Ectodermal cell (in vitro differentiated cells): ENCODE data around the gene DHRS2.

Experiments used
- H3K27ac ChIP-seq: 2 replicates; pipeline ENCODE4 v1.7.0; 2013; ENCODE audit warnings: mild to moderate bottlenecking, low read depth, low read length; ENCODE audit not compliant: insufficient read depth, poor library complexity, severe bottlenecking
- H3K27me3 ChIP-seq: 2 replicates; pipeline ENCODE4 v1.7.0; 2013; ENCODE audit warnings: mild to moderate bottlenecking, low read length; ENCODE audit not compliant: insufficient read depth, control insufficient read depth, poor library complexity, severe bottlenecking
- H3K36me3 ChIP-seq: one replicate; pipeline ENCODE4 v1.7.0; 2013; ENCODE audit warnings: low read length; ENCODE audit not compliant: control insufficient read depth, insufficient read depth
- H3K4me1 ChIP-seq: one replicate; pipeline ENCODE4 v1.7.0; 2013; ENCODE audit warnings: low read length; ENCODE audit not compliant: control insufficient read depth, insufficient read depth
- H3K4me3 ChIP-seq: 2 replicates; pipeline ENCODE4 v1.7.0; 2013; ENCODE audit warnings: low read depth, low read length, control low read depth; ENCODE audit not compliant: insufficient read depth
- H3K9me3 ChIP-seq: 2 replicates; pipeline ENCODE4 v1.7.0; 2013; ENCODE audit warnings: mild to moderate bottlenecking, low read length, moderate library complexity; ENCODE audit not compliant: control insufficient read depth
- WGBS, 2 experiments: methylation state at CpG; one replicate each; pipeline ENCODE4 v1.1.7; 2013; ENCODE audit warnings: missing lambda C conversion rate in 2 of 2; 5-methylcytosine and 5-hydroxymethylcytosine counted together

Gene DHRS2

DNA sequence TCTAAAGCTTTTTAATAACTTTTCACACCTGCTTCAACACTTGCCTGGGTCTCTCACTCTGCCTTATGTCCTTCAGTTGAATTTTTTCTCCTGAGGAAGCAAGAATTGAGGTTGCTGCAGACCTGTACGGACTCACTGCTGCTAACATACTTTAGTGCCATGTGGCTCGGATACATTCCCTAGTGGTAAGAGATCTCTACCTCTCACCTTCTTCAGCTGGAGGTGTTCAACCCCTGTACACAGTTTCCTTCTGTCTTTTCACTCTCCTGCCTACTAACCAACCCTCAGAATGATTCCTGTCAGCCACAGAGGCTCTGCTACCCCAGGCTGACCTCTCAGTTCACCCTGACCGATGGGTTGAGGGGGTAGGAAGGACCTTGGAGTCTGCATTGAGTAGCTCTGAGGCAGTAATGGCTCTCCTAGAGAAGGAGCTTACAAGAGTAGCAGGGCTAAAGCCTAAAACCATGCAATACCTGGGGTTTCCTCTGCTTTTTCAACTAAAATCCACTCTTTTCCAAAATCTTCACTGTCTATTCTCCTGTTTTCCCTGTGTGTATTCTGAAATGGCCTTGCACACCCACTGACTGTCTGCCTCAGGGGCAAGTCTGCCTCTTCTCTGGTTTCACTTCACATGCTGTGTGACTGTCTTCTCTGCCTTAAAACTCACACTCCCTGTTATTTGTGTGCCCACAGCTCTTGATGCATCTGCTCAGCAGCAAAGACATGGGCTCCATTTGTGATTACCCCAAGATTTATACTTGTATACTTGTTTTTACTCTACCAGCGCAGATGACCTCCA lies 14.0 kb upstream of the DHRS2 start:
- no peaks in the 10 kb centered on the region for H3K4me1 ChIP-seq
- no peak overlapping the region for H3K27ac ChIP-seq
- WGBS, 2 experiments = 87% methylated on average over 4 of the region's 4 CpGs
- H3K9me3 ChIP-seq = peaks cover 3% of the 10 kb centered on the region
- H3K36me3 ChIP-seq = no peaks in the 10 kb centered on the region
- no peaks in the 10 kb centered on the region for H3K27me3 ChIP-seq
- no peak overlapping the region for H3K4me3 ChIP-seq

DNA sequence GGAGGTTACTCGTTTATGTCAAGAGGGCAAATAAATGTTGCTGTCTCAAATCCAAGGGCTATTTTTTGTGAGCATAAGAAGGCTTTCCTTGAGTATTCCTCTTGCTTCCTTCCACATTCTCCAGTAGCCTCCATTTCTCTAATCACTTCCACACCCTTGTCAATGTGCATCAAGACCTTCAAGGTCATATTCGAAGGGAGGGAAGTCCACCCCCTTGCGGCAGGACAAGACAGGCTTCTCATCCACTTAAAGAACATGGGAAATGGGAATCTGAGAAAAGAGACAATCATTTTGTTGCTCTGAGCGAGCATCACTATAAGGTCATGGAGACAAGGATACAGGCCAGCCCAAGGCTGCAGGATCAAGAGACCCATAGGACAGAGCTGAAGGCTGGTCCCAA lies 13.2 kb upstream of the DHRS2 start:
- Histone ChIP-seq H3K36me3 (no peaks in the 10 kb centered on the region), H3K27me3 (no peaks in the 10 kb centered on the region), H3K27ac (no peak overlapping the region), H3K4me3 (no peak overlapping the region), H3K4me1 (no peaks in the 10 kb centered on the region), H3K9me3 (peaks cover 3% of the 10 kb centered on the region)
- WGBS, 2 experiments = 82 to 86% methylated on average over 4 of the region's 4 CpGs

- Histone ChIP-seq H3K36me3 (no peaks in the 10 kb centered on the region), H3K27me3 (no peaks in the 10 kb centered on the region), H3K4me3 (no peak overlapping the region), H3K9me3 (peaks cover 3% of the 10 kb centered on the region), H3K4me1 (no peaks in the 10 kb centered on the region), H3K27ac (no peak overlapping the region)
Measured at GRCh38 chr14:23623962-23624361, 12.2 kb upstream of the DHRS2 start.

DNA sequence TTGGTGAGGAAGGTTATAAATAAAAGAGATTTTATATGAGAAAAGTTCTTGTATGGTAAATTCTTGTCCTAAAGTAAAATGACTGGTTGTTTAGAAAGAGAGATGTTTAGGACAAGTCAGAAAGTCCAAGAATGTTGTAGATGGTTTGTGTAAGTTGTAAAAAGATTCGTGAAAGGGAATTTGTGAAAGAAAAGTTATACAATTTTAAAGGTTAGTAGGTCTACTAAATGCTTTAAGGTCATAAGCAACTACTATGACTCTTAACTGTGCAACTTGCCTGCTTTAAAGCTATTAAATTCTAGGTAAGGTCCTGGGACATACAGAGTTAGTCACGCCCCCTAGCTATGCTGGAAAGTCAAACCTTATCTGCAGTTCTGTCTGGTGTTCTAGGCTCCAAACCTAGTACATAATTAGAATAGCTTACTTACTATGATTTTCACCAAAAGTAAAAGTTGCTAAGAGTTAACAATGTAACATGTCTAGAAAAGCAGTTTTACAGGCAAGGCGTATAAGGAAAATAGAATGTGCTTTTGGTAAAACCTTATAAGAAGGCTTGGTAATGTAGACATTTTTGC lies 11.2 kb upstream of the DHRS2 start:
- Histone ChIP-seq H3K36me3 (no peaks in the 10 kb centered on the region), H3K27me3 (no peaks in the 10 kb centered on the region), H3K4me1 (no peaks in the 10 kb centered on the region), H3K4me3 (no peak overlapping the region), H3K9me3 (peaks cover 3% of the 10 kb centered on the region), H3K27ac (no peak overlapping the region)
- WGBS, 2 experiments = 87 to 90% methylated on average over 3 of the region's 3 CpGs

GRCh38 chr14:23626946-23627345 lies 9.2 kb upstream of the DHRS2 start:
- Histone ChIP-seq H3K36me3 (no peaks in the 10 kb centered on the region), H3K27me3 (no peaks in the 10 kb centered on the region), H3K27ac (no peak overlapping the region), H3K9me3 (peaks cover 3% of the 10 kb centered on the region), H3K4me1 (no peaks in the 10 kb centered on the region), H3K4me3 (no peak overlapping the region)

DNA sequence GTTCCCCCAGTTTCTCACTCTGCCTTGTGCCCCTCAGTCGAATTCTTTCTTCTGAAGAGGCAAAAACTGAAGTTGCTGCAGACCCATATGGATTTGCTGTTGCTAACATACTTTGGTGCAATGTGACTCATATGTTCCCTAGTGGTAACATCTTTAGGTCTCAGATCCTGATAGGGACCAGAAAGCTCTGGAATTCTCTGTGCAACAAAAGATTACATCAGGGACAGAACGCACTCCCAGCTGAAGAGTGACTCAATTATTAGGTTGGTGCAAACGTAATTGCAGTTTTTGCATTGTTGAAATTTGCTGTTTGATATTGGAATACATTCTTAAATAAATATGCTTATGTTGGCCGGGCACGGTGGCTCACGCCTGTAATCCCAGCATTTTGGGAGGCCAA lies 8.2 kb upstream of the DHRS2 start:
- Histone ChIP-seq H3K36me3 (no peaks in the 10 kb centered on the region), H3K27me3 (no peaks in the 10 kb centered on the region), H3K9me3 (peaks cover 3% of the 10 kb centered on the region), H3K4me3 (no peak overlapping the region), H3K27ac (no peak overlapping the region), H3K4me1 (peaks cover 4% of the 10 kb centered on the region)
- 86 to 88% methylated on average over 6 of the region's 6 CpGs for WGBS, 2 experiments

GRCh38 chr14:23629204-23629603 lies 7.0 kb upstream of the DHRS2 start:
- Histone ChIP-seq H3K4me1 (peaks cover 4% of the 10 kb centered on the region), H3K9me3 (peaks cover 3% of the 10 kb centered on the region), H3K27ac (no peak overlapping the region), H3K4me3 (no peak overlapping the region), H3K27me3 (no peaks in the 10 kb centered on the region), H3K36me3 (no peaks in the 10 kb centered on the region)
- WGBS, 2 experiments = 44 to 47% methylated on average over 2 of the region's 2 CpGs

- H3K27me3 ChIP-seq = no peaks in the 10 kb centered on the region
- H3K9me3 ChIP-seq = peaks cover 3% of the 10 kb centered on the region
- H3K27ac ChIP-seq = no peak overlapping the region
- peaks cover 4% of the 10 kb centered on the region for H3K4me1 ChIP-seq
- no peaks in the 10 kb centered on the region for H3K36me3 ChIP-seq
- H3K4me3 ChIP-seq = no peak overlapping the region
Measured at GRCh38 chr14:23629832-23630396, 6.2 kb upstream of the DHRS2 start.

DNA sequence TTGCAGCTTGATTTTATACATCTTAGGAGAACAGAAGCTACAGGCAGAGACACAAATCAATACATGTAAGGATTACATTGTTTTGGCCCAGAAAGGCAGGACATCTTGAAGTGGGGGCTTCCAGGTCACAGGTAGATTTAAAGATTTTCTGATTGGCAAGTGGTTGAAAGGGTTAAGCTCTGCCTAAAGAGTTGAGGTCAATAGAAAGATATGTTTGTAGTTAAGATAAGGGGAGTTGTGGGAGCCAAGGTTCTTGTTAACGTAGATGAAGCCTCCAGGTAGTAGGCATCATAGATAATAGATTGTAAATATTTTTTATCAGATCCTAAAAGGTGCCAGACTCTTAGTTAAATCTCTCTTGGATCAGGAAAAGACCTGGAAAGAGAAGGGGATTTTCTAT lies 5.5 kb upstream of the DHRS2 start:
- Histone ChIP-seq H3K36me3 (no peaks in the 10 kb centered on the region), H3K27ac (no peak overlapping the region), H3K4me3 (no peak overlapping the region), H3K27me3 (no peaks in the 10 kb centered on the region), H3K9me3 (no peaks in the 10 kb centered on the region), H3K4me1 (peaks cover 4% of the 10 kb centered on the region)
- WGBS, 2 experiments = 77% methylated on average over 1 of the region's 1 CpG; no CpG with 5 or more reads in 1 of the 2 experiments

DNA sequence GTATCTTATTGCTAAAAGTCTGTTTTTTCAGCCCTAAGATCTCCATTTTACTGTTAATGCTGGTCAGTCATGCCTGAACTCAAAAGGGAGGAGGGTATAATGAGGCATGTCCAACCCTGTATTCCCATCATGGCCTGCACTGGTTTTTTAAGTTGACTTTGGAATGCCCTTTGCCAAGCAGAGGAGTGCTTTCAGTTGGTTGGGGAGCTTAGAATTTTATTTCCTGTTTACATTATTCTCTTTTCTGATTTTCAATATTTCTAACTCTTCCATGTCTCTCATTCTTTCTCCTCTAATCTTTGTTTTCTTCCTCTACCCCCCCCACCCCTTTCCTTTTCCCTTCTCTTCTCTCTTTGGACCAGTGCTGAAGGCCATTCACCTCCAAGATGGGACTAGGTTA lies 4.9 kb upstream of the DHRS2 start:
- no peak overlapping the region for H3K27ac ChIP-seq
- H3K9me3 ChIP-seq = no peaks in the 10 kb centered on the region

More for the DNA sequence above, 4.9 kb upstream of the DHRS2 start:
- H3K4me1 ChIP-seq = peaks cover 4% of the 10 kb centered on the region
- no peaks in the 10 kb centered on the region for H3K36me3 ChIP-seq
- no peak overlapping the region for H3K4me3 ChIP-seq
- no peaks in the 10 kb centered on the region for H3K27me3 ChIP-seq
